GM19372 (cell line): Measurements from ENCODE around the gene OR2M4.
"Not testable (repeated sequence)": the region's sequence is repeated elsewhere in the genome, so short reads cannot be mapped to it uniquely, and the experiment has no call there.

Experiments used
- ATAC-seq: cut with Tn5 transposase; IDR thresholded peaks from one replicate; pipeline ENCODE4 v1.9.1; 2021; ENCODE audit warnings: mild to moderate bottlenecking, low read depth, moderate library complexity; ENCODE audit not compliant: unreplicated experiment

OR2M4 gene

GRCh38 chr1:248231117-248231516, at the start of gene OR2M4:
Gene OR2M4 (plus strand): TSS chr1:248231417. CDS start chr1:248238929, 7,512 bp downstream.
- no peak for ATAC-seq

- ATAC-seq = no peak
Measured at GRCh38 chr1:248183996-248184395, 47.2 kb upstream of the OR2M4 start.

- ATAC-seq = no peak
Measured at GRCh38 chr1:248187363-248187762, 43.9 kb upstream of the OR2M4 start.

GRCh38 chr1:248189026-248189425, 42.2 kb upstream of the OR2M4 start:
- ATAC-seq = no peak

- no peak for ATAC-seq
Measured at GRCh38 chr1:248194117-248194516, 37.1 kb upstream of the OR2M4 start.

GRCh38 chr1:248196965-248197364, 34.3 kb upstream of the OR2M4 start, which contains the start of gene OR2M3:
Gene OR2M3 (plus strand): TSS chr1:248197265. CDS start chr1:248203068, 5,803 bp downstream.
- ATAC-seq = no peak

- no peak for ATAC-seq
Measured at GRCh38 chr1:248215880-248216279, 15.3 kb upstream of the OR2M4 start.

- ATAC-seq = no peak
Measured at GRCh38 chr1:248225537-248225936, 5.7 kb upstream of the OR2M4 start.

- no peak for ATAC-seq
Measured at GRCh38 chr1:248229360-248229908, 1.8 kb upstream of the OR2M4 start.

- no peak for ATAC-seq
Measured at GRCh38 chr1:248239478-248239877, 8.3 kb downstream of the OR2M4 start.

- ATAC-seq = peak; percentile 81
Measured at GRCh38 chr1:248243204-248243603, 12.0 kb downstream of the OR2M4 start.

GRCh38 chr1:248259309-248259708, 28.1 kb downstream of the OR2M4 start:
- not testable (repeated sequence) for ATAC-seq

GRCh38 chr1:248268178-248268577, 37.0 kb downstream of the OR2M4 start:
- ATAC-seq = no peak

GRCh38 chr1:248273225-248273624, 42.0 kb downstream of the OR2M4 start:
- not testable (repeated sequence) for ATAC-seq

- ATAC-seq = no peak
Measured at GRCh38 chr1:248277876-248278275, 46.7 kb downstream of the OR2M4 start, which contains the start of gene OR2T33. Gene OR2T33 (minus strand): TSS chr1:248277976. CDS start chr1:248273814, 4,162 bp downstream.

- no peak for ATAC-seq
Measured at GRCh38 chr1:248288391-248288790, 57.2 kb downstream of the OR2M4 start.
